Measurements from ENCODE around the gene ACAA2. TPM values are rescaled to one million over a fixed set of nuclear protein-coding genes. Genes with fewer than 3 reads are reported as not detected.

Gene ACAA2
- polyA plus RNA-seq, 1 experiment, result 33.8 TPM

- ChIA-PET POLR2A (no interaction called here), CTCF (interaction anchor here (0.6 to 3.0 kb wide), 3 partner anchors 129 to 345 kb away, joined by 5 to 14 read pairs (median 11); no protein-coding TSS in a partner anchor)
- Histone ChIP-seq H3K27ac (ENCODE audit: low read depth, low read length) (no peak overlapping the region), H3K4me3 (ENCODE audit: low read depth, low read length) (no peak overlapping the region), H3K27me3 (ENCODE audit: control insufficient read depth, insufficient read depth, low read length) (peaks cover 1% of the 10 kb centered on the region), H3K9me3 (ENCODE audit: control insufficient read depth, insufficient read depth, low read length) (no peaks in the 10 kb centered on the region)
- no peak for TF ChIP-seq CTCF (IDR thresholded peaks at IDR 0.05; ENCODE audit: low read depth, low read length)
- DNase-seq (ENCODE audit: low read depth, low spot score), result no peak
Measured at GRCh38 chr18:49855711-49856415, 42.5 kb upstream of the ACAA2 start.

- ChIA-PET CTCF (interaction anchor here (1.1 to 3.0 kb wide), 3 partner anchors 295 to 344 kb away, joined by 3 to 14 read pairs (median 11); no protein-coding TSS in a partner anchor), POLR2A (no interaction called here)
- H3K27ac ChIP-seq (ENCODE audit: low read depth, low read length), result no peak overlapping the region
- no peak for TF ChIP-seq CTCF (IDR thresholded peaks at IDR 0.05; ENCODE audit: low read depth, low read length)
- H3K4me3 ChIP-seq (ENCODE audit: low read depth, low read length), result no peak overlapping the region
- H3K27me3 ChIP-seq (ENCODE audit: control insufficient read depth, insufficient read depth, low read length), result no peaks in the 10 kb centered on the region
- no peak for DNase-seq (ENCODE audit: low read depth, low spot score)
- no peaks in the 10 kb centered on the region for H3K9me3 ChIP-seq (ENCODE audit: control insufficient read depth, insufficient read depth, low read length)
Measured at GRCh38 chr18:49854681-49855080, 41.3 kb upstream of the ACAA2 start.

- no peak for TF ChIP-seq CTCF (IDR thresholded peaks at IDR 0.05; ENCODE audit: low read depth, low read length)
- no peak for DNase-seq (ENCODE audit: low read depth, low spot score)
- H3K9me3 ChIP-seq (ENCODE audit: control insufficient read depth, insufficient read depth, low read length), result no peaks in the 10 kb centered on the region
- no peak overlapping the region for H3K4me3 ChIP-seq (ENCODE audit: low read depth, low read length)
- H3K27ac ChIP-seq (ENCODE audit: low read depth, low read length), result no peak overlapping the region
- no peaks in the 10 kb centered on the region for H3K27me3 ChIP-seq (ENCODE audit: control insufficient read depth, insufficient read depth, low read length)
- CTCF ChIA-PET, result interaction anchor here (0.9 to 3.2 kb wide), 3 partner anchors 8 to 342 kb away, joined by 4 to 14 read pairs (median 14); no protein-coding TSS in a partner anchor
- POLR2A ChIA-PET, result no interaction called here
Measured at GRCh38 chr18:49853436-49853835, 40.1 kb upstream of the ACAA2 start.

DNA sequence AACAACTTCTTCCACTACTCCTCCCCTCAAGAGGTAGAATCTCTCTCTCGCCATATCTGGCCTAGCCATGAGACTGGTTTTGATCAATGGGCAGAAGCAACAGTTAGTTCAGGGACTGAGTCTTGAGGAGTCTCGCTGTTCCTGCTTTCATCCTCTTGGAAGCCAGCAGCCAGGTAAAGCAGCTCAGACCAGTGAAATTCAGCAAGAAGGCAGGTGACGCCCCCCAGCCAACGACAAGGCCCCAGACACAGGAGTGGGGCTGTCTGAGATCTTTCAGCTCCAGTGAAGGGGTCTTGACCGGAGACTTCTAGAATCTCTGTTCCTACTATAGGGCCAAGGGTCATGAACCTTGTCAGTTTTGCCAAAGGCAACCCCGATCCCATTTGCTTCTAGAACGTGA is 39.7 kb upstream of the ACAA2 start:
- POLR2A ChIA-PET, result no interaction called here
- no peak for TF ChIP-seq CTCF (IDR thresholded peaks at IDR 0.05; ENCODE audit: low read depth, low read length)
- DNase-seq (ENCODE audit: low read depth, low spot score), result no peak
- Histone ChIP-seq H3K9me3 (ENCODE audit: control insufficient read depth, insufficient read depth, low read length) (no peaks in the 10 kb centered on the region), H3K4me3 (ENCODE audit: low read depth, low read length) (no peak overlapping the region), H3K27ac (ENCODE audit: low read depth, low read length) (no peak overlapping the region), H3K27me3 (ENCODE audit: control insufficient read depth, insufficient read depth, low read length) (no peaks in the 10 kb centered on the region)
- CTCF ChIA-PET, result interaction anchor here (0.9 to 3.2 kb wide), 3 partner anchors 9 to 343 kb away, joined by 3 to 14 read pairs (median 4); no protein-coding TSS in a partner anchor

DNA sequence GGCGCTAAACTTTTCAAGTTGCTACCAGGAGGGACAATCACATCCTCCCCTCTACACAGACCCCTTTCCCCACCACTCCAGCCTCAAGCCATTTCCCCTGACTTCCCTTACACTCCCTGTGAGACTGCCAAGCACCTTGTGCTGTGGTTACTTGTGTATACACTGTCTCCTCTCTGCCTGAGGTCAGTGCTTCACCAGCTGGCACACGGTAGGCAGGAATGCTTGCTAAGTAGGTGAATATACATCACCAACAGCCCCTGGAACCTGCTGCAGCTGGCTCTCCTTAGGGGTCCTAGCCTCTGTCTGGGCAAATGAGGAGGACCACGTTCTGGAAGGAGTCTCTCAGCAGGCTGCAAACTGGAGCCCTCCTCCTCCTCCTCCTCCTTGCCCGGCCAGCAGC is 38.3 kb upstream of the ACAA2 start:
- no peak for TF ChIP-seq CTCF (IDR thresholded peaks at IDR 0.05; ENCODE audit: low read depth, low read length)
- ChIA-PET CTCF (interaction anchor here (3.2 to 3.5 kb wide), 2 partner anchors 8 to 10 kb away, joined by 14 to 16 read pairs; no protein-coding TSS in a partner anchor), POLR2A (no interaction called here)

More for the DNA sequence above, 38.3 kb upstream of the ACAA2 start:
- H3K27ac ChIP-seq (ENCODE audit: low read depth, low read length), result no peak overlapping the region
- H3K4me3 ChIP-seq (ENCODE audit: low read depth, low read length), result no peak overlapping the region
- H3K27me3 ChIP-seq (ENCODE audit: control insufficient read depth, insufficient read depth, low read length), result no peaks in the 10 kb centered on the region
- DNase-seq (ENCODE audit: low read depth, low spot score), result no peak
- no peaks in the 10 kb centered on the region for H3K9me3 ChIP-seq (ENCODE audit: control insufficient read depth, insufficient read depth, low read length)
